GM19025 (cell line): ENCODE measurements around the gene MDC1.
A peak's percentile ranks its signal among the peaks of the same experiment; 100 is the strongest.
"Not testable (repeated sequence)": the region's sequence is repeated elsewhere in the genome, so short reads cannot be mapped to it uniquely, and the experiment has no call there.

Source experiments
- ATAC-seq: cut with Tn5 transposase; IDR thresholded peaks from one replicate; pipeline ENCODE4 v1.9.1; 2021; ENCODE audit warnings: mild to moderate bottlenecking, low read depth, moderate library complexity; ENCODE audit not compliant: unreplicated experiment

MDC1 gene

DNA sequence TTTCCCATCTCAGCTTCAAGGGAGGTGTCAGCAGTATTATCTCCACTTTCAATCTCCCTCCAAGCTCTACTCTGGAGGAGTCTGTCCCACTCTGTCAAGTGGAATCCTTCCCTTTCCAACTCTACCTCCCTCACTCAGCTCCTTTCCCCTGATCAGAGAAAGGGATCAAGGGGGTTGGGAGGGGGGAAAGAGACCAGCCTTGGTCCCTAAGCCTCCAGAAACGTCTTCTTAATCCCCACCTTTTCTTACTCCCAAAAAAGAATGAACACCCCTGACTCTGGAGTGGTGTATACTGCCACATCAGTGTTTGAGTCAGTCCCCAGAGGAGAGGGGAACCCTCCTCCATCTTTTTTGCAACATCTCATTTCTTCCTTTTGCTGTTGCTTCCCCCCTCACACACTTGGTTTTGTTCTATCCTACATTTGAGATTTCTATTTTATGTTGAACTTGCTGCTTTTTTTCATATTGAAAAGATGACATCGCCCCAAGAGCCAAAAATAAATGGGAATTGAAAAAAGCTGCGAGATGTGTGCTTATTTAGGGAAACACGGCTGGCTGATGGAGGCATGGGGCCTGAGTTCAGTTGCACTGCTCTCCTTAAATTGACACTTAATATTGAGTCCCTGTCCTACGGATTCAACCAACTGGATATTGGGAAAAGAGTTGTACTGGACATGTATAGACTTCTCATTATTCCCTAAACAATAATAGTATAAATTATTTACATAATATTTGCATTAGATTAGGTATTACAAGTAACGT is 8.0 kb upstream of the MDC1 start:
- no peak for ATAC-seq

DNA sequence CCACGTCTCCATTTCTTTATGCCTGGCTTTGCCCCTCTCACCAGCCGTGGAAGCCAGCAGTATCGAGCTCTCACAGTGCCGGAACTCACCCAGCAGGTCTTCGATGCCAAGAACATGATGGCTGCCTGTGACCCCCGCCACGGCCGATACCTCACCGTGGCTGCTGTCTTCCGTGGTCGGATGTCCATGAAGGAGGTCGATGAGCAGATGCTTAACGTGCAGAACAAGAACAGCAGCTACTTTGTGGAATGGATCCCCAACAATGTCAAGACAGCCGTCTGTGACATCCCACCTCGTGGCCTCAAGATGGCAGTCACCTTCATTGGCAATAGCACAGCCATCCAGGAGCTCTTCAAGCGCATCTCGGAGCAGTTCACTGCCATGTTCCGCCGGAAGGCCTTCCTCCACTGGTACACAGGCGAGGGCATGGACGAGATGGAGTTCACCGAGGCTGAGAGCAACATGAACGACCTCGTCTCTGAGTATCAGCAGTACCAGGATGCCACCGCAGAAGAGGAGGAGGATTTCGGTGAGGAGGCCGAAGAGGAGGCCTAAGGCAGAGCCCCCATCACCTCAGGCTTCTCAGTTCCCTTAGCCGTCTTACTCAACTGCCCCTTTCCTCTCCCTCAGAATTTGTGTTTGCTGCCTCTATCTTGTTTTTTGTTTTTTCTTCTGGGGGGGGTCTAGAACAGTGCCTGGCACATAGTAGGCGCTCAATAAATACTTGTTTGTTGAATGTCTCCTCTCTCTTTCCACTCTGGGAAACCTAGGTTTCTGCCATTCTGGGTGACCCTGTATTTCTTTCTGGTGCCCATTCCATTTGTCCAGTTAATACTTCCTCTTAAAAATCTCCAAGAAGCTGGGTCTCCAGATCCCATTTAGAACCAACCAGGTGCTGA is 7.0 kb upstream of the MDC1 start:
- ATAC-seq, result not testable (repeated sequence)

DNA sequence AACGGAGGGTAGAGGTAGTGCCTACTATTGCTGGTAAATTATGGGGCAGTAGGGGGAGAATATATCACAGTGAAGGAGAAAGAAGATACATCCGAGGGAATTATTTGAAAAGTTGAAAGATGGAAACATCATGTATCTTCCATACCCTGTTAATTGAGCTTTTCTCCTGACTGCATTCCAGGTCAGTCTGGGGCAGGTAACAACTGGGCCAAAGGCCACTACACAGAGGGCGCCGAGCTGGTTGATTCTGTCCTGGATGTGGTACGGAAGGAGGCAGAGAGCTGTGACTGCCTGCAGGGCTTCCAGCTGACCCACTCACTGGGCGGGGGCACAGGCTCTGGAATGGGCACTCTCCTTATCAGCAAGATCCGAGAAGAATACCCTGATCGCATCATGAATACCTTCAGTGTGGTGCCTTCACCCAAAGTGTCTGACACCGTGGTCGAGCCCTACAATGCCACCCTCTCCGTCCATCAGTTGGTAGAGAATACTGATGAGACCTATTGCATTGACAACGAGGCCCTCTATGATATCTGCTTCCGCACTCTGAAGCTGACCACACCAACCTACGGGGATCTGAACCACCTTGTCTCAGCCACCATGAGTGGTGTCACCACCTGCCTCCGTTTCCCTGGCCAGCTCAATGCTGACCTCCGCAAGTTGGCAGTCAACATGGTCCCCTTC is 6.2 kb upstream of the MDC1 start:
- not testable (repeated sequence) for ATAC-seq

DNA sequence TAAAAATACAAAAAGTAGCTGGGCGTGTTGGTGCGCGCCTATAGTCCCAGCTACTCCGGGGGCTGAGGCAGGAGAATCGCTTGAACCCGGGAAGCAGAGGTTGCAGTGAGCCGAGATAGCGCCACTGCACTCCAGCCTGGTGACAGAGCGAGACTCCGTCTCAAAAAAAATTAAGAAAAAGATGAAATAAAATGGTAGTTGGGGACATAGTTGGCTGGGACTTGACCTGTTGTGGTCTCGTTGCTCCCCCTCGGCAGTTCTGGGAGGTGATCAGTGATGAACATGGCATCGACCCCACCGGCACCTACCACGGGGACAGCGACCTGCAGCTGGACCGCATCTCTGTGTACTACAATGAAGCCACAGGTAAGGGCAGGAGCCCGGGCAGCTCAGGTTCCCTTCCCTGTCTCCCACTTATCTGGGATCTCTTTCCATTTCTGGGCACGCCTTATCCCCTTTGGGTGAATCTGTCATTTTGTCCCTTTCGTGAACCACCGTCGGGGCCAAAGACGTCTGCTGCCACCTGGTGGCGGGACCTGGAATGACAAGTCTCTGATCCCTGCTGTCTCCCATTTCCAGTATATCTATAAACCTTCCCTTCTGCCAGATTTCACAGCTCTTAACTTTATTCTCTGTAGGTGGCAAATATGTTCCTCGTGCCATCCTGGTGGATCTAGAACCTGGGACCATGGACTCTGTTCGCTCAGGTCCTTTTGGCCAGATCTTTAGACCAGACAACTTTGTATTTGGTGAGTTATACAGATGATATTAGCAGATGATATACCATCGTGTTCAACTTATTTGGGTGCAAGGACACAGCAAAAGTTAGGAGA is 5.4 kb upstream of the MDC1 start:
- ATAC-seq, result no peak

DNA sequence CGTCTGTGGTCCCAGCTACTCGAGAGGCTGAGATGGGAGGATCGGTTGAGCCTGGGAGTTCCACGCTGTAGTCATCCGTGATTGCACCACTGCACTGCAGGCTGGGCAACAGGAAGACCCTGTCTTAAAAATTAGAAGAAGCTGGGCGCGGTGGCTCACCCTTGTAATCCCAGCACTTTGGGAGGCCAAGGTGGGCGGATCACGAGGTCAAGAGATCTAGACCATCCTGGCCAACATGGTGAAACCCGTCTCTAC is 4.9 kb upstream of the MDC1 start:
- ATAC-seq, result not testable (repeated sequence)

DNA sequence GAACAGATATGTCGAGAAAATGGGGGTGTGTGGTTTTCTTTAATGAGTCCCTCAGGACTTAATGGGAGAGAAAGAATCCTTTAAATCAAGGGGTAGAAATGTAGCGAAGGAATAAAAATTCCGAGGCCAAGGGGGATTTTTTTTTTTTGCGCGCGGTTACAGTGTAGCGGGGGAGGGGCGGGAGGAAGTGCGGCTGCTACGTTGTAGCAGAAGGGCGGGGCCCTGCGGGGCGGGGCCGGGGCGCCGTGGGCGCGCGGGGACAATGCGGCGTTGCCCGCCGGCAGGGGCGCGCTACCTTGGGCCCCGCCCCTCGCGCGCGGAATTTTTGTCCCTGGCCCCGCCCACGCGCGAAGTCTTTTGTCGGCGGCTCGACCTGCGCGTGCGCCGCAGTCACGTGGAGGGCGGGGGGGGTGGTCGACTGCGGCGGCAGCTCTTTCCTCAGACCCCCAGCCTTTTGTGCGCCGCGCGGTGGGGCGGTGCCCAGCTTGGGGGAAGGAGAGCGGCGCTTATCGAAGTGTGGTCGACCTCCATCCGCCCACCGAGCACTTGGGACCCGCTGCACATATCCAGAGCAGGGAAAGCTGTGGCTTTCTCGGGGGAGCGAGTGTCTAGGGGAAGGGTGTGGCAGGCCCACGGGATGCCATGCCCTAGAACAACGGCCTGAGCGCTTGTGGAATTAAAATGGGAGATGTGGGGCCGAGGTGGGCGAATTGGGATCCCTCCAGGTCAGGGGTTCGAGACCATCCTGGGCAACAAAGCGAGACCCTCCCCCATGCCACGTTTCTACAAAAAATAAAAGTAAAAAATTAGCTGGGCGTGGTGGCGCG is 4.3 kb upstream of the MDC1 start:
- peak; percentile 20 for ATAC-seq

DNA sequence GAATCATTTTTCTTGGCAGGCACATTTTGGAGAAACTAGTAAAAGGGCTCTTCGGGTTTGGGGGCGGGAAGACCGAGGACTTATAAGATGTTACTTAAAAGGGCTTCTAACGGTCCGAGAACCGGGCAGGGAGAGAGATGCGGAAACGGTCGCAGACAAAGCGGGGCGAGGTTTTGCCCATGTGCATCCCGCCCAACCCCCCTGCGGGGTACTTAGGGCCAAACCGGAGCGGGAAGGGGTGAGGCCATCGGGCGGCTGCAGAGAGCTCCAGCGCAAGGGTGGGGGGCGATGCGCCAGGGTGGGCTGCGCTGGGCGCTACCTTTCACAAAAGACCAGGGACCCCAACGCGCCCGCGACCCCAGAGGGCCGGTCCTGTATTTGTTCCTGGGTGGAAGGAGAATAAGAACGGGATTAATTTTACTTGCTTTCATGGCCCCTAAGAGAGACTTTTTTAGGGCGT is 3.7 kb upstream of the MDC1 start:
- ATAC-seq, result no peak

DNA sequence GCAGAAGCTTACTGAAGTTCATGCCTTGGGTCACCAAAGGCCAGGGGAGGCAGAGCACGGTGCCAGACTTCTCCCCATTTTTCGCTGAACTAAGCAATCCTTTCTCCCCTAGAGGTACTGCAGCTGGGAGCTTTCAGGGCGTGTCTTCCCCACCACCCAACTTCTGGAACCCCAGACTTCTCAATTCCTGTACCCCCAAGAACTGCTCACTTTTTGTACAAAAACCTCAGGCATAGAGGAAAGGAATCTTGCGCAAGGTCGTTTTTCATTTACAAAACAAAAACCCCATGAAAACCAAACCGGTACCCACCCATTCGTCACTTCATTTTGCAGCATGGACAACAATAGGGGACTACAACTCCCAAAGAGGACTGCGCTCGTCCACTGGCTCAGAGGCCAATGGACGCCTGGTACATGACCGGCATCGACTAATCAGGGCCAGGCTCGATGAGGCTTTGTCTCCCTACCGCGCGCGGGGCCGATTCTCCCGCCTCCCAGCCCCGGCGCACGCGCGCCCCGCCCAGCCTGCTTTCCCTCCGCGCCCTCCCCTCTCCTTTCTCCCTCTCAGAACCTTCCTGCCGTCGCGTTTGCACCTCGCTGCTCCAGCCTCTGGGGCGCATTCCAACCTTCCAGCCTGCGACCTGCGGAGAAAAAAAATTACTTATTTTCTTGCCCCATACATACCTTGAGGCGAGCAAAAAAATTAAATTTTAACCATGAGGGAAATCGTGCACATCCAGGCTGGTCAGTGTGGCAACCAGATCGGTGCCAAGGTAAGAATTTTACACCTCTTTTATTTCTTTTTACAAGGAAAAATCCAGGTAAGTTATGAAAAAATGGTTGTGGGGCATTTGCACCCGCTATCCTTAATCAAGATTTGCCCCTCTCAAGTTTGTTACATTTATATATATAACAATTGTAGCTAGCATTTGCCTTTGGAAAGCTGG is 3.0 kb upstream of the MDC1 start, which contains the start of gene TUBB:
Gene TUBB, plus strand, starts transcription at position 562 of the 947 bp plus-strand sequence. Its CDS starts 155 bp downstream, at position 717.
- peak; percentile 36 for ATAC-seq

DNA sequence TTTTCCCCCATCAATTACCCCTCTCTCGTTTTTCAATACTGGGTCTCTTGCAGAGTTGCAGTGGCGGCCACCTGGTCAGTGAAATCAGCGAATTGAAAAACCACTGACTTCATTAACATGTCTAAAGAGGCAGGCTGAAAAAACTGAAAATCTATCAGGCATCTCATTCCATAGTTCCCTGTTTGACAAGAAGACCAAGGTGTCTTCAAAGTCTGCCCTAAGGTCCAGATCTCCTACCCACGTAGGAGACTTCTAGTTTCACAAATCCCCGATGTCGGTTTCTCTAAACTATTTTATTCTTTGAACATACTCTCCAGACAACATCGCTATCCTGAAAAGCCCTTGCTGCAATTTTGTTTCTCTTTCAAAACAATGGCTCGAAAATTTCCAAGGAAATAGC is 2.3 kb upstream of the MDC1 start:
- no peak for ATAC-seq

DNA sequence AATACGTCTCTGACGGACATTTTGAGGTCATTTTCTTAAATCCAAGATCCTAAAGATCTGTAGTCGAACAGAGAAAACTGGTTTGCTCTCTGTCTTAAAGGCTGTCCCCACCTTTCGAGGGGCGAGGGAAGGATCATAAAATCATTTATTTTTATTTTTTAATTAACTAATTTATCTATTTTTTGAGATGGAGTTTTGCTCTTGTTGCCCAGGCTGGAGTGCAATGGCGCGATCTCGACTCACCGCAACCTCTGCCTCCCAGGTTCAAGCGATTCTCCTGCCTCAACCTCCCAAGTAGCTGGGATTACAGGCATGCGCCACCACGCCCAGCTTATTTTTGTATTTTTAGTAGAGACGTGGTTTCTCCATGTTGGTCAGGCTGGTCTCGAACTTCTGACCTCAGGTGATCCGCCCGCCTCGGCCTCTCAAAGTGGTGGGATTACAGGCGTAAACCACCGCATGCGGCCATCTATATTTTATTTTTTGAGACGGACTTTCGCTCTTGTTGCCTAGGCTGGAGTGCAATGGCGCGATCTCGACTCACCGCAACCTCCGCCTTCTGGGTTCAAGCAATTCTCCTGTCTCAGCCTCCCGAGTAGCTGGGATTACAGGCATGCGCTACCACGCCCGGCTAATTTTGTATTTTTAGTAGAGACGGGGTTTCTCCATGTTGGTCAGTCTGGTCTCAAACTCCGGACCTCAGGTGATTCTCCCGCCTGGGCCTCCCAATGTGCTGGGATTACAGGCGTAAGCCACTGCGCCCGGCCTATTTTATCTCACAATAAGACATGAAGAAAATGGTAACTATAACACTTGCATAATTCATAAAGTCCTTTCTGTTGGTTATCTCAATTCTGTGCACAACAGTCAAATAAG is 1.0 kb upstream of the MDC1 start:
- ATAC-seq, result not testable (repeated sequence)

DNA sequence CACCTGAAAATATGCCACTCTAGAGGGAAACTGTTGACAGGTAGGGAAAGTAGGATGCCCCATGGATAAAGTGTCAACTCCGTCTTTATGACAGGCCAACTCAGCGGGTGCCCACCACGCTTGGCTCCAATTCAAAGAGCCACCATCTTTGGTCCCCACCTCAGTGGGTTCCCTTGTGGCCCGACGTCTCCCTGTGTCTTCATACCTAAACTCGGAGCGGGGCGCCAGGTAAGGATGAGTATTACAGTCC is 277 bp downstream of the MDC1 start:
- ATAC-seq, result no peak

DNA sequence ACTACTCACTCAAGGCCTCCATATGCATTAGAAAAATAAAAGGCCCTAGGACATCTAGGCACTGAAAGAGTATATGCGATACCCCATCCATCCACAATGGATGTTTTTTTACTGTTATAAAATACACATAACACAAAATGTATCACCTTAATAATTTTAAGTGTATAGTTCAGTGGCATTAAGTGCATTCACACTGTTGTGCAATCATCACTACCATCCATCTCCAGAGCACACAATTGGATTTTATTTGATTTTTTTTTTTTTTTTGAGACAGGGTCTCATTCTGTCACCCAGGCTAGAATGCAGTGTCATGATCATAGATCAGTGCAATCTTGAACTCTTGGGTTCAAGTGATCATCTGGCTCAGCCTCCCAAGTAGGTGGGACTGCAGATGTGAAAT is 2.8 kb downstream of the MDC1 start:
- ATAC-seq, result no peak

DNA sequence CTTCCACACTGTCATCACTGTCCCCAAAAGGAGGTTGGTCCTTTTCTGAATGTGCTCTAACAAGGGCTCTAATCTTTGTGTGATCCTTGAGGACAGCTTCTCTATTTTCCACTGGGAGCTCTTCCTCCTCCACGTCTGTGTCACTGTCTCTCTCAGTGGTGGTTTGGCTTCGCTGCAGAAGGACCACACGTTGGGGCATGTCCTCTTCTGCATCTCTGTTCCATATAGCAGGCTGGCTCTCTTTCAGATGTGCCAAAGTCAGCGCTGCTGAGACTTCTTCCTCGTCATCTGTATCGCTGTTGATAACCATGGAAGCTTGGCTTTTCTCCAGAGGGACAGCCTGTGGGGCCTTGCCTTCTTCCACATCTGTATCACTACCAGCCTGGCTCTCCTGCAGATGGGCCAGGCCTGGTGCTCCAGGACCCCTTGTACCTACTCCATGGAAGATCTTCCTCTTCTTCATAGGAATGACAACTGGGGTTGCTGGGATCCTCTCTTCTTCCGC is 4.6 kb downstream of the MDC1 start:
- ATAC-seq, result no peak

DNA sequence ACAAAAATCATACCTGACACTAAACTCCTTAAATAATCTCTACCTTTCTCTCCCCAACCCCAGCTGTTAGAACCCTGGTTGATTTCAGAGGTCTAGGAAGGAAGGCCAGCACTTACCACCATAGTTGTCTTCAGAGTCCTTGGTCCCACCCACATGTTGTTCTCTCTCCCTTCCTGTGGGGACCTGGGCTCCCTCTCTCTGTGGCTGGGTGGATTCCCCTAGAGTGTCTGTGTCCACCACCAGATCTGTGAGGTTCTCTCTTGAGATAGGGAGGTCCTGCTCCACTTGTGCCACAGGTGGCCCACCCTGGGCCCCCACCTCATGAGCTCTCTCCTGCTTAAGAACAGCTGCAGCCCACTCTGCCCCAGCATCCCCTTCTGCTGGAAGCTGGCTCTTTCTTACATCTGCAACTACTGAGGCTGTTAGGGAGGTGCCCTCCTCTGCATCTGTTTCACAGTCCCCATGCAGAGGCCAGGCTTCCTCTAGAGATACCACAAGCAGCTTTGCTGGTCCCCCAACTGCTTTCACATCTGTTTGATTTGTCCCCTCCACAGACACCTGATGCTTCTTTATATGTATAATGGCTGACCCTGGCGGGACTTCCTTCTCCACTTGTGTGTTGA is 5.2 kb downstream of the MDC1 start:
- no peak for ATAC-seq

DNA sequence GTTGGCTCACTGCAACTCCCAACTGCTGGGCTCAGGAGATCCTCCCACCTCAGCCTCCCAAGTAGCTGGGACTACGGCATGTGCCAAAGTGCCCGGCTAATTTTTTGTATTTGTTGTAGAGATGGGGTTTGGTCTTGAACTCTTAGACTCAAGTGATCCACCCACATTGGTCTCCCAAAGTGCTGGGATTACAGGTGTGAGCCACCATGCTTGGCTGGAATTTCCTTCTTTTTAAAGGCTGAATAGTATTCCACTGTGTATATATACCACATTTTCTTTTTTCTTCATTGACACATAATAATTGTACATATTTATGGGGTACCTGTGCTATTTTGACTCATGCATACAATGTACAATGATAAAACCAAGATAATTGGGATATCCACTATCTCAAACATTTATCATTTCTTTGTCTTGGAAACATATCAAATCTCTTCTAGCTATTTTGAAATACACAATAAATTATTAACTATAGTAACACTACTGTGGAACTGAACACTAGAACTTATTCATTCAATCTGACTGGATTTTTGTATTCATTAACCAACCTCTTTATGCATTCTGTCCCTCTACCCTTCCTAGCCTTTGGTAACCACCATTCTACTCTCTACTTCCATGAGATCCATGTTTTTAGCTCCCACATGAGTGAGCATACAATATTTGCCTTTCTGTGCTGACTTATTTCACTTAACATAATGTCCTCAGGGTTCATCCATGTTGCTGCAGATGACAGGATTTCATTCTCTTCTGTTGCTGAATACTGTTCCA is 7.8 kb downstream of the MDC1 start:
- ATAC-seq, result no peak

DNA sequence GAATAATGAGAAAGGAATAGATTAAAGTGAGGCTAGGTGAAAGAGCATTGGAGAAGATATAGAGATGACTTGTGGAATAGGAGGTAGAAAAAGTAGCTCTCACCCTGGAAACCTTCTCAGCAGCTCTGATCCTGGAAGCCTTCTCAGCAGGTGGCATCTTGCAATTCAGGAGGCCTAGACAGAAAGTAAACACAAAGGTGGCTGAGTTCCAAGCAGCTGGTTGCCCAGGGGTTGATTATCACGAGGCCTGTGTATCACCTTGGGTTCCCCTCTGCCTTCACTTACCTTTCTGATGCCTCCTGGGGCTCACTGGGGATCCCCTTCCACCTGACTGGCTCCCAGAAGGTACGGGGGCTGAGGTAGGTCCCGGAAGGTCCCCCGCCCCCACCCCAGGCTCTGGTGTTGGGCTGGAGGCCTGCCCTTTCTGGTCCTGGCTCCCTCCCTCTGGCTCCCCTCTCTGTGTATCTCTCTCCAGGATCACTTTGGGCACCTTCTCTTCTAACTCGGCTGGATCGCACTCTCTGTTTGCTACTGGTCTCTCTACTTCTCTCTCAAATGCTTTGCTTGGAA is 9.7 kb downstream of the MDC1 start:
- no peak for ATAC-seq
